HepG2 (cell line): Measurements from ENCODE around the gene DSCAML1.
"Not testable (repeated sequence)": the region's sequence is repeated elsewhere in the genome, so short reads cannot be mapped to it uniquely, and the experiment has no call there.

Source experiments
- EP300 ChIP-seq, 3 experiments: sonication (generic) in 1 of 3; formaldehyde crosslinking in 1 of 3; IDR thresholded peaks; 2 replicates each; pipeline versions ENCODE4 v1.5.1 to v1.6.1; 2011 to 2020; ENCODE audit warnings: low read depth in 2 of 3, low read length in 2 of 3, borderline replicate concordance in 1 of 3, improper control_type of control experiment in 1 of 3, mild to moderate bottlenecking in 1 of 3, missing genetic modification reagents in 1 of 3, moderate library complexity in 1 of 3
- NFRKB ChIP-seq: fragments of 450-650 bp; IDR thresholded peaks from 2 replicates; pipeline ENCODE4 v1.6.1; 2017
- NR2C2 ChIP-seq: sonication (generic); formaldehyde crosslinking; IDR thresholded peaks from 2 replicates; pipeline ENCODE4 v1.4.0; 2020; ENCODE audit warnings: missing genetic modification reagents, mild to moderate bottlenecking, moderate library complexity, borderline replicate concordance
- REXO4 ChIP-seq: sonication (generic); formaldehyde crosslinking; IDR thresholded peaks from 2 replicates; pipeline ENCODE4 v1.8.0; 2022; ENCODE audit warnings: missing genetic modification reagents, mild to moderate bottlenecking, borderline replicate concordance
- SP2 ChIP-seq: sonication (generic); formaldehyde crosslinking; IDR thresholded peaks from 2 replicates; pipeline ENCODE4 v1.5.1; 2020; ENCODE audit warnings: mild to moderate bottlenecking, missing genetic modification reagents

DNA sequence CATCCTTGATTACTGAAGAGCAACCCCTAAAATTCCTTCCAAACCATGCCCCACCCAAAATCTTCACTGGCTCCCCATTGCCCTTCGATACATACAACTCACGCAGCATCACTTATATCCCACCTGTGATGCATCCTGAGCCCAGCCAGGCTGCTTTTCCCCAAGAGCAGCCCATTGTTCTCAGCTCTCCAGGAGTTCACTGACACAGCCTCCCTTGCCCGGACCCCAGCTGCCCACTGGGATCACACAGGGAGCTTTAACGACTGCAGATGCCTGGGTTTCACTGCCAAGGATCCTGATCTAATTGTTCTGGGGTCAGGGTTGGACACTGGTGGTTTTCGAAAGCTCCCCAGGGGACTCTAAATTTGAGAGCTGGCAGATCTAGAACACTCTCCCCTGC is 33.6 kb downstream of the DSCAML1 start:
- TF ChIP-seq SP2; EP300 (IDR thresholded peaks at IDR 0.05; ENCODE audit: low read depth in 2 of 2, low read length in 2 of 2); EP300 (CRISPR knock-in tag; IDR thresholded peaks at IDR 0.05; ENCODE audit: borderline replicate concordance); NR2C2 (CRISPR knock-in tag); REXO4; NFRKB: not testable (repeated sequence)
